ENCODE results near the gene SGK1. TPM values are rescaled to one million over a fixed set of nuclear protein-coding genes. Genes with fewer than 3 reads are reported as not detected.

Gene SGK1
- total RNA-seq, 1 experiment from 2014 or later: 161 TPM

DNA sequence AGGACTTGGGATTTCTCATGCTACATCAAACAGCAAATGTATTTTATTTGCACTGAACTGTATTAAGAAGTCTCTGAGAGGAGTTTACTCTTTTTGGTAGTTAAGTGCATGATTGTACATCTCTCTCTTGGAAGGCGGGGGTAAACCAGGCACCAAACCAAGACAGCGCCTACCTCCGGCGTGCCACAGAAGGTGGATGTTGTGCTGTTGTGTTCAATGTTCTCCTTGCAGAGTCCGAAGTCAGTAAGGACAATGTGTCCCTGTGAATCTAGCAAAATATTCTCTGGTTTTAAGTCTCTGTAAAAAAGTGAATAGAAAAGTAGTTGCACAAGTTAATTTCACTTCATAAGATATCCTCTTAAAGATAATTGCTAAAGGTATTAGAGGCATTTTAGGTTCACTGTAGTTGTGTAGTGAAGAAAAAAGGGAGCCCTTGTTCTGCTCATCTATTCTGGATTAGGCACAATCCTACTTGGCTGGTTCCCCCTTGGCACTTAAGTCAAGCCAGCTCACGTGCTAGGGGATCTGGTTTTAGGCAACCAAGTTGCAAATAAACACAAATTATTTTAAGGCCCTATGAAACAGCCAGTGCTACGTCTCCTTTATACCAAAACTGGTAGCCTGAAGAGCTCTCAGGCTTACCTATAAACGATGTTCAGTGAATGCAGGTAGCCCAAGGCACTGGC is 145.7 kb downstream of the SGK1 start:
- DNase-seq (ENCODE audit: low spot score): peak; percentile 18

DNA sequence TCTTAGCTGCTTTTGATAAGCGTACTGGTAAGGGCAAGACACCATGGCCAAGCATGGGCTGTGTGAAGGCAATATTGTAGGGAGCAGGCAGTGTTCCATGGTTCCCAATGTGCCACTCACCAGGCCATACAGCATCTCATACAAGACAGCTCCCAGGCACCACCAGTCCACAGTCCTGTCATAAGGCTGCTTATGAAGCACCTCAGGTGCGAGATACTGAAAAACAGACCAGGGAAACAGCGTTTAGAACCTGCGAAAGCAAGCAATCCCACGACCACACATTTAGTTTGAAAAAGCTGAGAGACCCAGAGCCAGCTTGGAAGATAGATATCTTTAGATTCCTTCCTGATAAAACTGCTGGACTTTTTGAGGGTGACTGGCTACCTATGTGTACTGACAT is 146.4 kb downstream of the SGK1 start:
- peak; percentile 15 for DNase-seq (ENCODE audit: low spot score)

DNA sequence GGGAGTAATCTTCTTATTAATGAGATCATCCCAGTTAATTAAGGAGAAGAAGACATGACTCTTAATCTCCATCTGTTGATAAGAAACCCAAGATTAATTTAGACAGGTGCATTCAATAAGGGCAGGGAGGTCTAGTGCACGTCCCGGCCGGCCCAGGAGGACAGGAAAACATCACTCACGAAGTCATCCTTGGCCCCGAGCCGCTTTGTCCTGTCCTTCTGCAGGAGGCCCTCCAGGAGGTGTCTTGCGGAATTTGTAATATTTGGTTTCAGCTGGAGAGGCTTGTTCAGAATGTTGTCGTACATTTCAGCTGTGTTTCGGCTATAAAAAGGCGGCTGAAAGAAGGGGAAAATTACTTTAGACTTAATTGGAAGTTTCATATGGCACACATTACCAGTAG is 147.1 kb downstream of the SGK1 start:
- DNase-seq (ENCODE audit: low spot score): peak; percentile 62

DNA sequence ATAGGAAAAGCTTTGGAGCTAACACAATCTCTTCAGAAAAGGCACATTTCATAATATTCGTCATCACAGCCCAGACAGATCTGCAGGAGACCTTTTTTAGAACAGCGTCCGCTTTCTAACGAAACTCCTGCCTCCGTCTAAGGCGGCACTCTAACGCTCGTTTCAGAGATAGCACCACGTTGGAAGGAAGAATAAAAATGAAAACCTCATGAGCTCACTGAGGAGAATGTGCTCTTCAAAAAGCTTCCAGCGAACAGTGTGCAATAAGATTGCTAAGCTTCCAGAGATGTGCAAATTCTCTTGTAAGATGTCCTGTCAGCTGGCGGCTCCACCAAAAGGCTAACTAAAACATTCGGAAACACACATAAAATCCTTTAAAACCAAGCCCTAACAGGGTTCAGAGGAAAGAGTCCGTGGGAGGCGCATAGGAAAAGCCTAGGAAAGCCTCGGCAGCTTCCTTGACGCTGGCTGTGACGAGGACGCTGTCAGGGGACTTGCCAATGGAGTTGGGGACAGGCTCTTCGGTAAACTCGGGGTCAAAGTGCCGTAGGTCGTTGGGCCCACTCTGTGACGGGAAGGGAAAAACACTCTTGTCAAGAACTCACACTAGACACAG is 147.9 kb downstream of the SGK1 start:
- DNase-seq (ENCODE audit: low spot score): no peak

DNA sequence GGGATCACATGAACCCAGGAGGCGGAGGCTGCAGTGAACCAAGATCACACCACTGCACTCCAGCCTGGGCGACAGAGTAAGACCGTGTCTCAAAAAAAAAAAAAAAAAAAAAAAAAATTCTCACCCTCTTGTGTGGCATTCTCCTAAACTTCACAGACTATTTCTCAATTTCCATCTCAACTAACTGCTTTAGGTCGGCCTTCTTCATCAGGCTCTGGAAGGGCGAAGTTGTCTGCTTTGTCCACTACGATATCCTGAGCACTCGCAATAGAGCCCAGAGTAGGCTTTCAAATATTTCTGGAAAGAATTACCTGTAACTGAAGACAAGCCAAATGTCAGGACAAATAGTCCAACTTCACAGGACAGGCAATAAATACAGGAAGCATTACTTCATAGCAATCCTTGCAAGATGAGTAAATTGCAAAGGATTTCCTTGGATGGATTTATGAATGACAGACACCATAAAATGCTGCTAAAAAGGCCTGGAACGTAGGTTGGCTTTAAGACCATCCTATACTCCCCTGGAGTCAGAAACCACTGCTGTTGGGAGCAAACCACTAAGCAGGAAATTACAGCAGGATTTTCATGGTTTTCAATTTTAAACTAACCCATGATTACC is 149.2 kb downstream of the SGK1 start:
- DNase-seq (ENCODE audit: low spot score): no peak

DNA sequence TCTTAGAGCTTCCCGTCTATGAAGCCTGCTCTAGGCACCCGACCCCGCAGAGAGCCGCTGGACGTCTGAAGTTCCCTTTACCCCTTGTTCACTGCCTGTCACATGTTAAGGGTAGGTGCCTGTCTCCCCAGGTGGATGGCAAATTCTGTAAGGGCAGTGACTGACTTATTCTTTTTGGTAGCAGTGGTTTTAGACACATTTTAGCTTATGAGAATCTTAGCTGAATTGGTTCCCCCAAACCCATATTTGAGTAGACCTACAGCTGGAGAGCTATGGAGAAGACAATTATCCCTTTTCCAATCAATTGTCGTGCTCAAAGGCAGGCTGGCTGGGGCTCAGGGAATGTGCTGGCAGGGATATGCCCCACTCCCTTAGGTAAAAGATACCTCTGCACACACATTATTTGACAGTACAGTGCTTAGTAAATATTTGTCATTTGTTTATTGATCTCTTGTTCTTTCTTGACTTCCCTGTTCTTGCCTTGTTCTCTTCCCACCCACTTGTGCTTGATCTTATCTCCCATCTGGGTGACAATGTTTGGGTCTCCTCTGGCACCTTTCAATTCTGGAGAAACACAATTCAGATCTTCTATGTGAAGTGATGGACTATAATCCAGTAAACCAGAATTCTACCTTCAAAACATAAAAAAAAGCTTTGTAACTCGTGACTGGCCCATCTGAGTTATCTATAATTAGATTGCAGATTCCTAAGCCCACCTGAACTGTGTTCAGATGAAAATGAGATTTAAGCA is 151.2 kb downstream of the SGK1 start:
- no peak for DNase-seq (ENCODE audit: low spot score)

DNA sequence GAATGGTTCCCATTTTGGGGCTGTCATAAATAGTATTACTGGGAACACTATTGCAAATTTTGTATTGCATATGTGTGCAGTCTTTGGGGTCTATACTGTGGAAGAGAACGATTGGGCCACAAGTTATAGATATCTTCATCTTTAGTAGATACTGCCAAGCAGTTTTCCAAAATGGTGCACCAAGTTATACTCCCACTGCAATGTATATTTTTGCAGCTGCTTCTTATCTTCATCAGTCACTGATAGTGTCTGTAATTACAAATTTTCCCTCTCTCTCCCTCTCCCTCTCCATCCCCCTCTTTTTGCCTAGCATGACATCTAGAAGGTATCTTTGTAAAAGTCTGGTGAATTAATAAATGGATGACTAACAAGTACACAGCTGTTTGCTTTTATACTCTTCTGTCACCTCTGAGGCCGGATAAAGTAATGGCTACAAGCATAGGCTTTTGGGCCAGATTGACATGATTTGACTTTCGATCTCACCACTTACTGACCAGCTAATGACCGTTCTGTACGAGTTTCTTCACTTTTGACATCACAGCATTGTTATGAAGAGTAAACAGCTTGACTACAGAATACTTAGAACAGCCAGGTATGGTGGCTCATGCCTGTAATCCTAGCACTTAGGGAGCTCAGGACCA is 152.2 kb downstream of the SGK1 start:
- DNase-seq (ENCODE audit: low spot score): no peak

DNA sequence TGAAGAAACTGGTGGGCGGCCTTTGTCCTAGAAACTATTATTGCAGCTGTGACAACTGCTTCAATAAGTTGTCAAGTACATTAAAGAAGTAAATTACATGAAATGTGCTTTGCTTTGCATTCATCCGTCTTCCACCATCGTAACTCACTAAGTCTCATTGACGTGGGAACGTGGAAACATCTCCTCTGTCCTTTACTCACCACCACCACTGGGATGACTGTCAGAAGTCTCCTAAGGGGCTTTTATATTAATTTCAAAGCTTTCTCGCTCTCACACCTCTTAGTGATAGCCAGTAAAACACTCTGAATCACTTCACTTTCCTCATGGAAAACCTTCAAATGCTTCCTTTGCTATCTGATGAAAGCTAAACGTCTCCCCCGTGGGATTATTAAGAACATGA is 153.6 kb downstream of the SGK1 start:
- no peak for DNase-seq (ENCODE audit: low spot score)

DNA sequence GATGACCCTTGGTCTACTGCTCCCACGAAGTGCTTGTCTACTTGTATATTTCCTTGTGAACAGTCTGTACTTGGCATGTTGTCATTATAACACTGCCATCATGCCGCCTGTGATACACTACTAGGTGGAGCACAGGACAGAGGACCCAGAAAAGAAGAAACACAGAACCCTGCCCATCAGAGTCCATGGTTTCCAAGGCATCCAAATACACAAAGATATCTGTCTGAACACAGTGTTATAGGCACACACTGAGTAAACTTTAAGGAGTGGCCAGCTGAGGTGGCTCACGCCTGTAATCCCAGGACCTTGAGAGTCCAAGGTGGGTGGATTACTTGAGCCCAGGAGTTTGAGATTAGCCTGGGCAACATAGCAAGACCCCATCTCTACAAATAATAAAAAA is 155.0 kb downstream of the SGK1 start:
- no peak for DNase-seq (ENCODE audit: low spot score)

DNA sequence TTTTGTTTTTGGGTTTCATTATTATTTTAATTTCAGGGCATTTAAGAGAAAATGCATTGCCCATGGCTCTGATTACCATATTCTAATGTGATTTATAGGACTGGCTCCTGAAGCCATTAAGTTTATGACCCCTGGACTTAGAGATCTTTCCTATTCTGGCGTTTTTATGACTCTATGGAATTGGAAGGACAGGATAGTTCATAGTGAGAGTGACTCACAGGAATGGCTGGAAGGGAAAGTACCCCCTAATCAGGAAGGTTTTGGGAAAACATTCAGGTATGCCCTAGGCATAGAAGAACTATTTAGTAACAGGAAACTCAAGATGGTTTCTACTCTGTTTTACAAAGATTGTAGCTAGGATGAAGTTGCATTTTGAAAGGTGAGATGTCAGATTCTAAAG is 156.9 kb downstream of the SGK1 start:
- peak; percentile 77 for DNase-seq (ENCODE audit: low spot score)

DNA sequence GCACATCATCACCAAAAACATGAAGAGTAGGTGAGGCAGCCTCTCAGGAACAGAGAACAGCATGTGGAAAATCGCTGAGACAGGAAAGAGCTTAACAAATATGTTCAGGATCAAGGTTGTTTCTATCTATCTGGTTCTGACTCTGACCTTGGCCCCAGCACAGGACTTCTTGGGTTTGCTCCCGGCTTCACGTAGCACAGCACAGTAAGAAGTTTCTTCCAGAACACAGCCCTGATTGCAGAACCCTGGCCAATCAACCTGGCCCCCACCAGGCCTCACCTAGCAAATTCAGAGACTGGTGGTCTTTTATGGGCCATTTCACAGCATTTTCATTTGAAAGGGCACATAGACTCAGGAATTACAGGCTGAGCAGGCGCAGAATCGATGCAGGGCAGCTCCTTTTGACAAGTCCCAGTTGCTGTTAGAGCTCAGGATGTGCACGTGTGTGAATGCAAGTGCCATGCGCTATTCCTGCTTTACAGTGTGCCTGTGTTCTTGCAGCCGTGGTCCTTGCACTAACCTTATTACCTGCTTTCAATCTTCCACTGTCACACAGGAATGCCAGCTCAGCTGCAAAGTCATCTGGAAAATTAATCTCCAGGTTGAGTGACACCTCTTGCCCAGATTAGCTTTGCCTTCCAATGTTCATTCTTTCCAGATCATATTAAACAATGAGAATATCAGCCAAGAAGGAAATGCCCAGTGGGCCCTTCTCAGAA is 165.0 kb downstream of the SGK1 start:
- no peak for DNase-seq (ENCODE audit: low spot score)

DNA sequence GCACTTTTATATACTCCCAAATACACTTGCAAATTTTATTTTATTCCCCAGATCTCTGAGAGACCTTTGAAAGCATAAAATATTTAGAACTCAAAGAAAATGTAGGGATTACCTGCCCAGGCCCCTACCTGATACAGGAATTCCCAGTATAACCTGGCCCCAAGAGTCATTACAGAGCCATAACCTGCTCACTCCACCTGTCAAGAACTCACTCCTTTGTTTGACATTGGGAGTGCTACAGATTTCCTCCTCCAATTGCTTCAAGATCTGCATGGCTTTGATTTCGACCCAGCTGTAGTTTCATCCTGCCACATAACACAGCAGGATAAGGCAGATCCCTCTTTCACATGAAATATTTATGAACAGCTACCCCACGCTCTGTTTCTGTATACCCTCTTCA is 169.3 kb downstream of the SGK1 start:
- DNase-seq (ENCODE audit: low spot score): no peak

DNA sequence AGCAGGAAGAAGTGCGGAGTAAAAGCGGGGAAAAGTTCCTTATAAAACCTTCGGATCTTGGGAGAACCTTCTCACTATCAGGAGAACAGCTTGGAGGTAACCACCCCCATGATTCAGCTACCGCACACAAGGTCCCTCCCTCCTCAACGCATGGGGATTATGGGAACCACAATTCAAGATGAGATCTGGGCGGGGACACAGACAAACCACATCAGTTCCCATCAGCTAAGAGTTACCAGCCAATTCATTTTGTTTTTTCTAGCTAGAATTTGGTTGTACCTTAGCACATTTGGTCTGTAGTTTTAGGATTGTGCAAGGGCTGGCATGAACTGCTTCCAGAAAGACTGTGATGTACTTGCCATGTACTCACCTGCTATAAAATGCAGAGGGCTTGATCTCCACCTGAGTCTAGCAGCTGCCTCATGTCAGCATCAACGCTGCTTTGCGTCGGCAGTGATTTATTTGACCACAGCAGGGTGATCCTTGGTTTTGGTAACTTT is 170.8 kb downstream of the SGK1 start:
- no peak for DNase-seq (ENCODE audit: low spot score)

DNA sequence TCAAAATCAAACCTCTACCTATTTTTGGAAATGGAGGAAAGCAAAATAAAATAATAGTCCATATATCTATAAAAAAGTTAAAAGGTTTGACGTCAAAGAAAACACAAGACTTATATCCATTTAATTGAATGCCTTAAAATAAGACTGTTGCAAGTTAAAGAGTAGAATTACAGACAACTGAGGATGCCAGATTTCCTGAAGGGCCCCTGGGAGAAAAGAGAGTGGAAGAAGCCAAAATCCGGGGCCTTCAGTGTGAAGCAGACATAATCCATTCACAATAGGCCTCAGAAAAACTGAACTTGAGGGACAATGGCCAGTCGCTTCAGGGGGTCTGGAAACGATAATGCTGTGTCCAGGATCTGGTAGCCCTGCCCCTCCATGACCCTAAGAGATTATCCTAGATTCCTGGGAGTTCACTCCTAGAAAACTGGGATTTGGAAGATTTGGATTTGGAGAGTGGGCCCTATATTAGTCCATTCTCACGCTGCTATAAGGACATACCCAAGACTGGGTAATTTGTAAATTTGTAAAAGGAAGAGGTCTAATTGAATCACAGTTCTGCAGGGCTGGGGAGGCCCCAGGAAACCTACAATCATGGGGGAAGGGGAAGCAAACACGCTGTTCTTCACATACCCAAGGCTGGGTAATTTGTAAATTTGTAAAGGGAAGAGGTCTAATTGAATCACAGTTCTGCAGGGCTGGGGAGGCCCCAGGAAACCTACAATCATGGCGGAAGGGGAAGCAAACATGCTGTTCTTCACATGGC is 171.5 kb downstream of the SGK1 start:
- no peak for DNase-seq (ENCODE audit: low spot score)

DNA sequence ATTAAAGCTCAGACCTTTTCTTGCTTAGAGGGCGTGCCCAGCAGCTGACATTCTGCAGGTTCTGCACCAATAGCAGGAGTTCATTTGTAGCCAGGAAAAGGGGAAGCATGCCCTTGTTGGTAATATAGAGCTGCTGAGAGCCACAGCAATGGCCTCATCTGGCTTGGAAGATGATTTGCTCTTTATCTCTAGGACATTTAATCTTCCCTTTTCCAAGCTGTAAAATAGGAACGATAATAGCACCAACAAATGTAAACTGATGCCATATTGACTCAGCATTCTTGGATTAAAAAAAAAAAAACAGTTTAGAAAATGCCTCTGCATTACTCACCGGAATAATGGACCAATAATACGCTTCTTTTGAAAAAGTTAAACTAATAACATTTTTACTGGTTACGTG is 172.1 kb downstream of the SGK1 start:
- DNase-seq (ENCODE audit: low spot score): no peak

DNA sequence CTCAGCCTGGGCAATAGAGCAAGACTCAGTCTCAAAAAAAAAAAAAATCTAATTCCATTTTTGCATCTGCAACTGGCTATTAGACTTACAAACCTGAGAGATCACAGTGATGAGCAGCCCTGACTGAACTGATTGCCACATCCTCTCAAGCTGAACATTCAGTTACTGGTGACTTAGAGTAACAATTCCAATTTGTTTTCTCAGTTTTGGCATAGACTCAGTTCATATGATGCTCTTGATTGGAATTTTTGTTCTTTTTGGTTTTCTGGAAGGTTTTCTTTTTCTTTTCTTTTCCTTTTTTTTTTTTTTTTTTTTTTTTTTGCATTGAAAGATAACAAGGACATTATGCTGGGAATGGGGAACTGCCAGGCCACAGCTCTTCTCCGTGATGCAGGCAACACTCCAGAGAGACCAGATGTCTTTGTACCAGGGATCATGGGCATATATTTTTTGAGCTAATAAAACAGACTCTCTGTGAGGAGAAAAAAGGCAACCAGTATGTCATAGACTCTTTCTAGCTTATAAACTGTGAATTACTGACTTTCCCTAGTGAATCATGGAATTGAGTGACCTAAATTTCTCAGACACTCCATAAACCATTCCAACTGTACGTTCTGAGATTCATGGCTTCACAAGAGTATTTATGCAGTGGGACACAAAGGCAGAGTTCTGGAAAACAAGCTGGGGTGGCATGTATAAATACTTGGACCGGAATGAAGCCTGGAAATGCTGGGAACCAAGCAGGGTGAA is 179.5 kb downstream of the SGK1 start:
- DNase-seq (ENCODE audit: low spot score): no peak

DNA sequence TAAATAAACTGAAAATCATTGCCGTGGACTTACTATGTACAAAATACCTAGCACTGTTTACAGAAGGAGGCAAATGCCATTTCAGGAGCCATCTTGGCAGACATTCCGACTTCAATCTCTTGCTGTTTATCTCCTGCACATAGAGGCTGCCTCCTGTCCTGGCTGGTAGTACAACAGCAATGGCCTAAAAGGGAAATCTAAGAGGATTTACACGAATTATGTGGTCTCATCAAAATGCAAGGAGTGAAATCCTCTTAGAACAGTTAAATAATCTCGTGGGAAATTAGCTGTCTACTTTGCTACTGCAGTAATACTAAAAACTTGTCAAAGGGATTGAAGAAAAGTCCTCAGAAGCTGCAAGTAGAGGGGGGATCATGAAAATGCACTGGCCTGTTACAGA is 183.3 kb downstream of the SGK1 start:
- no peak for DNase-seq (ENCODE audit: low spot score)

DNA sequence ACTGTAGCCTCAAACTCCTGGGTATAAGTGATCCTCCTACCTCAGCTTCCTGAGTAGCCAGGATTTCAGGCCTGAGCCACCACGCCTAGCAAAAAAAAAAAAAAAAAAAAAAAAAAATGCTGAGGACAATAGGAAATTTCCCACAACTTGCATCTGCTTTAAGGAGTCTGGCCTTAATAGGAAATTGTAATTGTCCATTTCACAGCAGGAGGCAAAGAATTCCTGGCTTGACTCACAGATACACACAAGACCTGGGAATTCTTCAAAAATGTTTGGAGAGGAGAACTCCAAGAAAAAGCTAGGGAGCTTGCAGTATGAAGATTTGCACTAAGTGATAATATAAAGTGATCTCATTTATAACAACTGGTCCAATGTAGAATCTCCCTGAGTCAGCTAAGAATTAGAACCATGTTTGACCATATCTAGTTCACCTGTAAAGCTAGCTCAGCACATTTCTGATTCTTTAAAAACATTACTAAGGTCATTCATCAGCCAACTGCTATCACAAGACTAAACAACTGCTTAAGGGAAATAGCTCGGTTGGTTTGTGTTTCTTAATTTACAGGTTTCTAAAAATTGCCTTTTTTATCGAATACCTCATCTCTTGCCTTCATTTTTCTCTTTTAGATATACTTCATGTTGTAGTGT is 185.3 kb downstream of the SGK1 start:
- peak; percentile 92 for DNase-seq (ENCODE audit: low spot score)

DNA sequence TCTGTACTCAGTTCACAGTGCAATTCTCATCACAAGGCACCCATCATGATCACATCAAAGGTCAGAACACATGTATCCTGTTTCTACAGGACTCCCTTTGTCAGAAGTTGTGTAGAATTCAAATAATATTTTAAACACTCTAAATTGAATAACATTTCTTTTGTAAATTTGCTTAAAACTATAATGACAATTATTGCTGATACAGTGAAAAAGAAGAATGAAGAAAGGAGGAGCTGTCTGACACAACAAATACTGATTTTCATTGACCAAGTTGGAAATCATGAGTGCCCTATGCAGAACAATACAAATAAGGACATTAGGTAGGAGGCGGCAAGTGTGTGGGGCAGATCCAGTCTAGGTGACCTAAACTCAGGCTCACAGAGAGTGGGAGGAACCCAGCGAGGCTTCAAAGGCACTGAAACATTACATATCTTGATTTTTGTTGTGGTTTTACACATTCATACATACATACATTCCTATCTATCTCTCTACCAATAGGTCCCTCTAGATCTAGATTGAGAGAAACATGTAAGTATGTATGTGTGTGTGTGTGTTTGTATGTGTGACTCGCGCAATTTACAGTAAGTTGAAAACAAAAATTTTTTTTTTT is 186.3 kb downstream of the SGK1 start:
- no peak for DNase-seq (ENCODE audit: low spot score)
